GM20431 (cell line): ENCODE results near the gene PGF.

Source experiments
- in situ Hi-C: fragments of 300-500 bp; cut with MseI, MboI; formaldehyde crosslinking; loops from one replicate; pipeline ENCODE4 v1.15.0; 2020; ENCODE audit warnings: low sequenced_read_pairs; ENCODE audit not compliant: unreplicated experiment

PGF gene

DNA sequence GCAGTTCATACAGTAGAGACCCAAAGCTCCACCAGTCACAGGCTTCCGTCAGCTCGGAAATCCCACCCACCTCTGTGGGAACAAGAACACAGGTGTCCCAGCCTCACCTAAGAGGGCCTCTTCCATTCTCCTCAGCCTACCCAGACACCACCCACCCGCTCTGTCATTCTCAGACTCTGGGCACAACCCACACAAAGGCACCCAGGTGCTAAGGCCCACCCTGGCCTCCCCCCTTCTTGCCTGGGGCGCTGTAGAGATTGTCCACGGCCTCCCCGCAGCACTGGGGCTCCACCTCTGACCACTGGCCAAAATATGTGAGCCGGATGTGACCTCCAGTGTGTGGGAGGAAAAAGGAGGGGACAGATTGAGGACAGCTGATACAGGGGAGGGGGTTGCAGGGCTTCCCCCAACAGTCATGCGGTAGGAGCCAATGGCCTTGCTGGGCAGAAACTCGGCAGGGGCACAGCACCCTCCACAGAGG lies 46.5 kb downstream of the PGF start:
- in situ Hi-C loops: no loop called here

DNA sequence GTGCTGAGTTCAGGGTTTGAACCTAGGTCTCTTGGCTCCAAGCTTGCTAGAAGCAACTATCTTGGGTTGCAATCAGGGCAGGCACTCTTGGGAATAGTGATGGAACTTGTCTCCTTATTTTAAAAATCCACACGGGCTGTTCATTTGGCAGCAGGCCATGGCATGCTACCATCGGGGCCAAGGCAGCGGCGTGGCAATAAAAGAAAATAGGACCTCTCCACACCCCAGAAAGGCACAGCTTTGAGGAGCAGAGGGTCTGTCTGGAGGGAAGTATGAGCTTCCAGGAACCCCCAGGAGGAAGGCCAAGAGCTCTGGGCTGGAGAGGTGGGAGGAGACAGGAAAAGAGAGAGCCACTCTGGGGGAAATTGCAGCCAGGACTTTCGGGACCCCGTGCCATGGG lies 47.7 kb downstream of the PGF start:
- in situ Hi-C loops: no loop called here

DNA sequence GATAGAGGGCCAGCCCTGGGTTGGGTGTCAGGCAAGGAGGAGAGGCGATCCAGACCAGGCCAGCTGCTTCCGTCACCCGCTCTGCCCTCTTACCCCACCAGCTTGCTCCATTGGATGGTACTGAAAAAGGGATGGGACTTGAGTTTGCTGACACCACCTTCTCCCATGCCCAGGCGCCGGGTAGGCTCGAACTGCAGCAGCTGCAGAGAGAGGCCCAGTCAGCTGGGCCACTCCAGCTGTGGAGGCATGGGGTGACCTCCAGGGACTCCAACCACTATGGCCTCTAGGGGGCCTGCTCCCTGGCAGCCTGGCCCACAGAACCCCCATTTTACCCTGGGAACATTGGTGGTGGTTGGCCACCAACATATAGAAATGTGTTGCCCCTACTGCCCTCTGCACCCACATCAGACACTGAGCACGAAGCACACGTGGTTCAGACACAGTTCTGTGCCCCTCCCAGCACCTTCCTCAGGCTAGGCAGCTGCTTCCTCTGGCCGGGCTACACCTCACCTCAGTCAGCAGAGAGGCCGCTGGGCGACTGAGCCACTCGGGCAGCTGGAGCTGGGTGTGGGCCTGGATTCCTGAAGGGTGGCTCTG lies 48.4 kb downstream of the PGF start:
- in situ Hi-C loops: no loop called here

DNA sequence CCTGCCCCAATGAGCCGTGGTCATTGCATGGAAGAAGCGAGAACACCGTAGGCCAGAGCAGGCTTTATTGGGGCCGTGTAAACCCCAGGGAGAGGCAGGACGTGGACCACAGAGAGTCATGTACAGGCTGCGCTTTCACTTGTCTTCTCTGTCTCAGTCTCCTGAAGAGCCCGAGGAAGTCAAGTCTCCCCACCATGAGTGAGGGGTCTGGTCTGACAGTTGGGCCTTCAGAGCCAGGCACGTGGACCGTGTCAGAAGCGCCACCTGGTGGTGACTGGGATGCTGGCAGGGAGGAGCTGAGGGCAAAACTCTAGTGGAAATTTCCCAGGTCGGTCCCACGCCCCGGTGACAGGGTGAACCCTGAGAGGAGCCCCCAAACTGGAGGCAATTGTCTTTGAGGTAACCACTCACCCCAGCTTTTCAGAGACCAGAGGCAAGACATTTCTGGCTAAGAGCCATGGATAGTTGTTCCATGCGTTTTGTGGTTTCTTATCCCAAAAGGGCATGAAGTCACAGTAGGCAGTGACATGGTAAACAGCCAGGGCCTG lies 49.7 kb downstream of the PGF start:
- in situ Hi-C loops: no loop called here

DNA sequence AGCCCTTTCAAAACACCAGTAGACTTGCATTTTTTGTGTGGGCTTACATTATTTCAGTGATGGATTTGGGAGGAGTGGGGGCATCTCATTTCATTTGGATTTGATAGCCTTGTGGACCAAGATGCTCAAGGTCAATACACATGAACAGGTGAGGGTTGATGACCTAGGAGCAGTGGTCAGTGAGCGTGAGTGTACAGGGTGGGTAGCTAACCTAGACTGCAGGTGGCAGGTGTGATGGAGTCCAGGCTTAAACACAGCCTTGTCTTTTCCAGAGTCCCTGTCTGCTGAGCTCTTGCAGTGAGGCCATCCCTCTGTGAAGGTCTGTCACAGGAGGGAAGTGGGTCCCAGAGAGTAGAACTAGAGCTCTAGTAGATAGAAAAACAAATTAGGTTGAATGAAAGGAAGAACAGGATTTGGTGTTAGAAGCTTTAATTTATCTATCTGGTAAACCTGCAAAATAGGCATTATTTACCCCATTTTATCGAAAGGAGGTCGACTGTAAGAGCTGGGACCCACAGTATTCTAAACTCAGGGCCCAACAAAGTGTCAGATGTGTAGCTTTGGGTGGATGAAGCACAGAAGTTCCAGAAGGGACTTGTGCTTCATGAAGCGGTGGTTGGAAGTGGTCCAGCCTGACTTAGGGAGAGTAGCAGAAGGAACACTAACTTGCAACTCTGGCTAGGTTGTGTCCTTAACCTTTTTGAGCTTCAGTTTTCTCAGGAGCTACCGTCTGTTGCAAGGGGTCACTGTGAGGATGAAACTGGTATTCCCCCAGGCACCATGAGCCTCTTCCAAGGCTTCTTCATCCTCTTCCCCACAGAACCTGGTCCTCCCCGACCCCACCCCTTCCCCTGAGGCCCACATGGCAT lies 50.5 kb downstream of the PGF start:
- in situ Hi-C loops: no loop called here

DNA sequence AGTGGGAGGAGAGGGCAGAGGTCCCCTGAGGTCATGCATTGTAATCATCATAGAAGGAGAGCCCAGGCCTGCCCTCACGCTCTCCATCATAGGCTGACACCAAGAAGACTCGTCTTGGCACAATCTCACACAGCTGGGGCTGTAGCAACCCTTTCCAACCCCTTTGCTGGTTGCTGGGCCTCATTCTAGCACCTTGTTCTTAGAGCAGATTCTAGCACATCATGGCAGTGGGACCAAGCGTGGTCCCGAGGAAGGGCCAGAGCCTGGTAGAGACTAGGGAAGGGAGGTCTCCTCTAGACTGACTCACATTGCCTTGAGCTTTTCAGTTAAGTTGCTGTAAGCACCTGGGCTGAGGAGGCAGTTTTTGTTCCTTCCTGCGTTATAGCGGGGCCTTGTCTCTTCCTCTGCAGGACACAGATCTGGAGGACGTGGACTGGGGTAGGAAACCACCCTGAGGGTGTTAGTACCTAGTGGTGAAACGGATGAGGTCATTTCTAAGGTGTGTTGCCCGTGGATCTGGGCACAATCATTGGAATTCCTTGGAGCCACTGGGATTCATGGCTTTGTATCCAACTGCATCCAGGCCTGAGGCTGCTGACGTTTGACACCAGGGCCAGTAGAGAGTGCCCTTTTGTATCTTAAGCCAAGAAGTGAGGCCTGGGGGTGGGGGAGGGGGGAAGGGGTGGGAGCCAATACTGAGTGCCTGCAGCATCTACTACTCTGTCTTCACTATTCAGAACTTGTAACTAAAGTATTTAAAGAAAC lies 52.3 kb downstream of the PGF start:
- in situ Hi-C loops: no loop called here

DNA sequence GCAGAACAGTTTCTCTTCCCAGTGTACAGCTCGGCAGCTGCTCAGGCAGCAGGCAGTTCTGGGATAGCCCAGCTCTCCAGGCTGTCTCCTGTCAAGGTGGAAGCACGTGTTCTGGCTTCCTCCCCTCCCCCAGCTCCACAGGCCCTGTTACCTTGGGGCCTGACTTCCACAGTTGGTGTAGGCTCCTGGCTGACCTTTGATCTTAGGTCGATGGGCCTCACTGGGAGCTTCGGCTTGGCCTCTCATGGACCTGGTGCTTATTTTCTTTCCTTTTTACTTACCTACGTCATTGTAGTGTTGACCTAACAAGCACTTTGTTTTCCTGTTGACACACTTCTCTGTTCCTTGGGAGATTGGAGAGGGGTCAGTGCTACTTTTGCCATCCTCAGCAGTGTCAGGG lies 56.7 kb downstream of the PGF start:
- in situ Hi-C loops: no loop called here

DNA sequence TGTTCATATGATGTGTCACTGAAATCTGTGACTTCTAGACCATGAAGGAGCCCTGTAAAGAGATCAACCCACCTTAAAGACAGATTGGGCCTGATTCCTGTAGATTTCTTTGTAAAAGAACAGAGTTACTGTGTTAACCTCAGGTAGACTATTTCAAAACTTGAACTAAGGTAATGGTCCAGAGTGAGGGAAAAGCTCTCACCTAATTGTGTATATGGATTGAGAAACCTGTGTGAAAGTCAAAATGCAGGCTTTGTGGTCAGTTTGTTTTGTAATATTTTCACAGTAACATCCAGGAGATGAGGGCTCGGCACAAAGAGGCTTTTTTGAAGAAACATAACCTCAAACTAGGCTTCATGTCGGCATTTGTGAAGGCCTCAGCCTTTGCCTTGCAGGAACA lies 57.3 kb downstream of the PGF start:
- in situ Hi-C loops: no loop called here

DNA sequence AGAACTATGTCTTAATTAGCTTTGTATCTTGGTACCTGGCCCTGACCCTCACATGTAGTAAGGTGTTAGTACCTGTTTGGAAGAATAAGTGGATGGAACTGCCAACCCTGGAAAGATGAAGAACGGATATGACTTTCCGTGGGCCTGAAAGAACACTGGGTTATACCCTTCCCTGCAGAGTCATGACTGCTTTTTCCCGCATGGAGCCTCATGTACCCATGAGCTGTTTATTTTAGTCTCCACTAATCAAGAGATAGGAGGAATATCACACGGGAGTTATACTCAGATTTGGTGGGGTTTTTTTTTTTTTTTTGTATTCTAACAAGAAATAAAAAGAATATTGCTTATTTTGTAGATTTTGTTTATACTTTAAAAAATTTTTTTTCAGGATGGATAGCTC lies 57.8 kb downstream of the PGF start:
- in situ Hi-C loops: no loop called here

DNA sequence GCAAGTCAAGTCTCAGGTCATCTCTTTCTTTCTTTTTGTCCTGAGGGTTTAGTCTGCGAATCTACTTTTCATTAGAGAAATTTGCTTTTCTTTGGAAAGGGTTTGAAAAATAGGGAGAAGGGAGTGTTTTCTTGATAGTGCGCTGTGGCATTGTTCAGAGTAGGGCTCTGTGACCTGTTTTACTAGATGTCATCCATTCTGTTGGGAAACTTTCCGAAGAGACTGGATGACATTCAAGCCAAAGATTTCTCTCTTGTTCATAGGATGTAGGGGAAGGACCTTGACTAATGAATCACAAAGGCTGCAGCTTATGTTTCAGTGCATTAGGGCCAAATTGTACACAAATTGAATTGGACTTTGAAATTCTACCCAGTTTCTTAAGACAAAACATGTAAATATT lies 59.0 kb downstream of the PGF start:
- in situ Hi-C loops: no loop called here

DNA sequence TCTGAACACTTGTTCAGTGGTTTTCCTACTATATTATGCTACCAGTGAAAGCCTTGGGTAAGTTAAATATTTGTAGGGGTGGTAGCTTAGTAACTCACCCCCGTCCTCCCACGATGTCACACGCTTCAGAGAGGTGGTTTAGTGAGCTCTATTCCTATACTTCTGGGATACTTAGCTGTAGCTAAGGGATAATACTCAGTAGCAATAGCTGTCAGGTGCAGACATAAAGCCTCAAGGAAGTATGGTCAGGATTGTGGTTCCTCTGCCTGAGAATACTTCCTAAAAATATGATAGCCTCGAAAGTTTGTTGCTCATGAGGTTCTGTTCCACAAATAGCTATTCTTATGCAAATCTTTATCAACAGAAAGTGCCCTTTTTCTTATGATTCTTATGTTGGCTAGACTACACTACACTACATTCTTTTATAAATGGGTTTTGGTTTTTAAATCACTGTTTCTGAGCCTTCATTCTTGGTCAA lies 61.7 kb downstream of the PGF start:
- in situ Hi-C loops: no loop called here

DNA sequence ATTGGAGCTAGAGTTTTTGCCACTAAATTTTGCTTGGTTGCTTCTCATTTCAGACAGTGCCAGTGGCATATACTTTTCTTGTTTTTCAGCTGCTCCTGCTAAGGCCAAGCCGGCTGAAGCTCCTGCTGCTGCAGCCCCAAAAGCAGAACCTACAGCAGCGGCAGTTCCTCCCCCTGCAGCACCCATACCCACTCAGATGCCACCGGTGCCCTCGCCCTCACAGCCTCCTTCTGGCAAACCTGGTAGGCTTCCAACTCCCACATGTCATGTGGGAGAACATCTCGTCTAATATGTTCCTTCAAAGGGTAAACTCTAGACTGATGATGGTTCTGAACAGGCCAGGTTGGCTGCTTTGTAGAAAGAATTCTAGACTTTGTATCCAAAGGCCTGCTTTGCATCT lies 62.7 kb downstream of the PGF start:
- in situ Hi-C loops: no loop called here

DNA sequence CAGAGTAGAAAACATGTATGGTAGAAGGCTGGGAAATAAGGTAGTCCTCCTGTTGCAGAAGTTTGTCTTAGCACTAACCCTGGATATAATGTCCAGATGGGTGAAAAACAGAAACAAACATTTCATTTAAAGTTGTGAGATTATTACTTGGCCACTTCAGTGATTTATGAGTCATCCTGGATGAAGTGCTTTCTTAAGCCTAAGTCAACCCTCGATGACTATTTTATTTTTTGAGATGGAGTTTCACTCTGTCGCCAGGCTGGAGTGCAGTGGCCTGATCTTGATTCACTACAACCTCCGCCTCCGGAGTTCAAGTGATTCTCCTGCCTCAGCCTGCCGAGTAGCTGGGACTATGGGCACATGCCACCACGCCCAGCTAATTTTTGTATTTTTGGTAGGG lies 63.5 kb downstream of the PGF start:
- in situ Hi-C loops: no loop called here
